ENCODE data around the gene DESI1.

DESI1 gene

DNA sequence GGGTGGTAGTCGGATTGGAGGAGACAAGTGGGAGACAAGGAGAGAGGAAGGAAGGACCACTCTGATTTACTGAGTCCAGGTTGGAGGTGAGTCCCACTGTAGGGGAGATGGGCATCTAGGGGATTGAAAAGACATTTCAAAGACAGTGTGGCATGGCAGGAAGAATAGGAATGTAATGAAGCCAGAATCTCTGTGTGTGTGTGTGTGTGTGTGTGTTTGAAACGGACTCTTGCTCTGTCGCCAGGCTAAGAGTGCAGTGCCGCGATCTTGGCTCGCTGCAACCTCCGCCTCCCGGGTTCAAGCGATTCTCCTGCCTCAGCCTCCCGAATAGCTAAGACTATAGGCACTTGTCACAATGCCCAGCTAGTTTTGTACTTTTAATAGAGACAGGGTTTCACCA lies 64.3 kb downstream of the DESI1 start:
- no peak for DNase-seq

- DNase-seq: no peak
Measured at GRCh38 chr22:41555325-41555982, 65.4 kb downstream of the DESI1 start.

DNA sequence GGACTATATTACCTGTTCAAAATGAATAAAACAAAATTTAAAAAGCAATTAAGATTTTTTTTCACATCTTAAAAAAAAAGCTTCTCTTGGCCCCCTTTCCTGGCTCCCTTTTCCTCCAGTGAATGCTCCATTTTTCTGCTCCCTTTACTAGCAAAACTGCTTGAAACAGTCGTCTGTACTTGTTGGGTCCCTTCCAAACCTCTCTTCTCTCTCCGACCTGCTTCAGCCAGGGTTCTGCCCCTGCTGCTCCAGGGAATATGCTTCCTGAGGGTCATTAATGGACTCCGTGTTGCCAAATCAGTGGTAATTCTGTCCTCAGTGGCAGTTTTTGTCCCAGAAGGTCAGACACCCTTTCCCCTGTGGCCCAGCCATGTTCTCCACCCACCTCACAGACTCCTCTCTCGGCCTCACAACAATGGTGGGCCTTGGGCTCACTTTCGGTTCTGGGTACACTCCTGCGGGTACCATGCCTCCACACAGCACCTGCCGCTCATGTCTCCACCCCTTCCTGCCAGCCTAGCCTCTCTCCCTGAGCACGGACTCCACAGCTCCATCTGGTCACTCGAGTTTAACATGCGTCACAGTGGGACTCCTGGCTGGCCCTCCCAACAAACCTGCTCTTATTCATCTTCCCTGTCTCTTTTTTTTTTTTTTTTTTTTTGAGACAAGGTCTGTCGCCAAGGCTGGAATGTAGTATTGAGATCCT lies 68.8 kb downstream of the DESI1 start:
- DNase-seq: no peak

DNA sequence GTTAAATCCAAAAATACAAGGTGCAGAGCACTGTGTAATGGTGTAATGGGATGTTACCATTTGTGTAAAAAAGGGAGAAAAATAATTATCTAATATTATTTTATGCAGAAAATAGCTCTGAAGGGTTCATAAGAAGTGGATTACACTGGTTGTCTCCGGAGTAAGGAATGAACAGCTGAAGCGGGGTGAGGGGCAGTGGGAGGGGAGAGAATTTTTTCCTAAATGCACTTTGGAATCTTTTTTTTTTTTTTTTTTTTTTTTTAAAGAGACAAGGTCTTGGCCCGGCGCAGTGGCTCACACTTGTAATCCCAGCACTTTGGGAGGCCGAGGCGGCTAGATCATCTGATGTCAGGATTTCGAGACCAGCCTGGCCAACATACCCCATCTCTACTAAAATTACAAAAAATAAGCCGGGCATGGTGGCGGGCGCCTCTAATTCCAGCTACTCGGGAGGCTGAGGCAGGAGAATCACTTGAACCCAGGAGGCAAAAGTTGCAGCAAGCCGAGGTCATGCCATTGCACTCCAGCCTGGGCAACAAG lies 69.8 kb downstream of the DESI1 start:
- DNase-seq: no peak

DNA sequence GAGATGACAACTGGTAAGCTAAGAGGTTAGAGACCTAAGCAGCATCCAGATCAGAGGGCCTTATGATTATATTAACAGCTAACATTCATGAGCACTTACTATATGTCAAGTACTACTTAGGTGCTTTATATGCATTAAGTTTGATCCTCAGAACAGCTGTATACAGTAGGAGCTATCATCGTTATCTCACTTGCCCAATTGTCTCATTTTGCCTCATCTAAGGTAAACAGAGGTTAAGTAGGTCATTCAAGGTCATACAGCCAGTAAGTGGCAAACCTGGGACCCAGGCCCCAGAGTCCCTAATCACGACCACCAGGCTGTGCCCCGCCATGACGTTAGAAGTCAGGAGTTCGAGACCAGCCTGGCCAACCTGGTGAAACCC lies 72.0 kb downstream of the DESI1 start:
- DNase-seq: no peak
